ENCODE data around the gene MCHR1.
A peak's percentile ranks its signal among the peaks of the same experiment; 100 is the strongest.
"Not testable (repeated sequence)": the region's sequence is repeated elsewhere in the genome, so short reads cannot be mapped to it uniquely, and the experiment has no call there.

MCHR1 gene

DNA sequence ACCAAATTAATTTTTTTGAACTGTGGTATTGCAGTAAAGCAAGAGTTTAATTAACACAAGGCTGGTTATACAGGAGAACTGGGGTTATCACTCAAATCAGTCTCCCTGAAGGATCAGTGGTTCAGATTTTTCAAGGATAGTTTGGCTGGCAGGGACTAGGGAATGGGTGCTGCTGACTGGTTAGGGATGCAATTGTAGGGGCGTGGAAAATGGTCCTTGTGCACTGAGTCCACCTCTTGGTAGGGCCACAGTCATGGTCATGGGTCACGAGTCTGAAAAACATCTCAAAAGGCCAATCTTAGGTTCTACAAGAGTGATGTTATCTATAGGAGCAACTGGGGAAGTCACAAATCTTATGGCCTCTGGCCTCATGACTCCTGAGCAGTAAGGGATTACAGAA, 27.9 kb downstream of the MCHR1 start:
- no peak for DNase-seq (ENCODE audit: extremely low spot score)
- CTCF ChIA-PET, result no interaction called here
- POLR2A ChIA-PET, result no interaction called here
- TF ChIP-seq LEF1 (IDR thresholded peaks at IDR 0.05; ENCODE audit: borderline replicate concordance), result no peak
- no peak for TF ChIP-seq ZNF384 (IDR thresholded peaks at IDR 0.05)
- TF ChIP-seq FOXM1 (IDR thresholded peaks at IDR 0.05; ENCODE audit: borderline replicate concordance), result no peak
- no peak for TF ChIP-seq L3MBTL2 (conservative IDR thresholded peaks at IDR 0.05)
- no peak for TF ChIP-seq CTBP1 (IDR thresholded peaks at IDR 0.05; ENCODE audit: borderline replicate concordance)
- TF ChIP-seq SUZ12 (IDR thresholded peaks at IDR 0.05), result no peak
- TF ChIP-seq ELF4 (IDR thresholded peaks at IDR 0.05), result no peak

DNA sequence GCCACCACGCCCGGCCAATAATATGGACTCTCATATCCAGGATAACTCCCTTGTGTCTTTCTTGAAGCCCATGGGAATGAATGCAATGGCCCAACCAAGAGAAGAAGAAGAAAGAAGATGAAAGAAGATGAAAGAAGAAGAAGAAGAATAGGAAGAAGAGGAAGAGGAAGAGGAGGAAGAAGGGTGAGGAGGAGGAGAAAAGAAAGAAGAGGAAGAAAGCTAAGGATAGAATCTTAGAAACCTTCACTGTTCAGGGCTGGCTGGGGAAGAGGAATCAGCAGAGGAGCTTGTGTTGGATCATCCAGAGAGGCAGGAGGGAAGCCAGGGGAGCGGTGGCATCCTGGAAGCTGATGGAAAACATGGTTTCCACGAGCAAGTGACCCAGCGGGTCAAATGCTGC, 28.9 kb downstream of the MCHR1 start:
- no peak for DNase-seq (ENCODE audit: extremely low spot score)
- POLR2A ChIA-PET, result no interaction called here
- CTCF ChIA-PET, result no interaction called here
- TF ChIP-seq SP1 (IDR thresholded peaks at IDR 0.05) (no peak), SUZ12 (IDR thresholded peaks at IDR 0.05) (no peak), FOXK2 (IDR thresholded peaks at IDR 0.05) (no peak), FOXM1 (IDR thresholded peaks at IDR 0.05; ENCODE audit: borderline replicate concordance) (no peak), LEF1 (IDR thresholded peaks at IDR 0.05; ENCODE audit: borderline replicate concordance) (no peak), NFRKB (IDR thresholded peaks at IDR 0.05) (no peak), L3MBTL2 (conservative IDR thresholded peaks at IDR 0.05) (no peak), HDGF (IDR thresholded peaks at IDR 0.05; ENCODE audit: borderline replicate concordance) (no peak), BHLHE40 (IDR thresholded peaks at IDR 0.05; ENCODE audit: borderline replicate concordance) (no peak), ZNF384 (IDR thresholded peaks at IDR 0.05) (no peak), CTBP1 (IDR thresholded peaks at IDR 0.05; ENCODE audit: borderline replicate concordance) (no peak), FOXA1 (IDR thresholded peaks at IDR 0.05) (no peak), ARNT (IDR thresholded peaks at IDR 0.05) (no peak), ELF4 (IDR thresholded peaks at IDR 0.05) (no peak), TARDBP (IDR thresholded peaks at IDR 0.05) (no peak)
- TF ChIP-seq, protein P1, sequence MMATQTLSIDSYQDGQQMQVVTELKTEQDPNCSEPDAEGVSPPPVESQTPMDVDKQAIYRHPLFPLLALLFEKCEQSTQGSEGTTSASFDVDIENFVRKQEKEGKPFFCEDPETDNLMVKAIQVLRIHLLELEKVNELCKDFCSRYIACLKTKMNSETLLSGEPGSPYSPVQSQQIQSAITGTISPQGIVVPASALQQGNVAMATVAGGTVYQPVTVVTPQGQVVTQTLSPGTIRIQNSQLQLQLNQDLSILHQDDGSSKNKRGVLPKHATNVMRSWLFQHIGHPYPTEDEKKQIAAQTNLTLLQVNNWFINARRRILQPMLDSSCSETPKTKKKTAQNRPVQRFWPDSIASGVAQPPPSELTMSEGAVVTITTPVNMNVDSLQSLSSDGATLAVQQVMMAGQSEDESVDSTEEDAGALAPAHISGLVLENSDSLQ (IDR thresholded peaks at IDR 0.05), result no peak

DNA sequence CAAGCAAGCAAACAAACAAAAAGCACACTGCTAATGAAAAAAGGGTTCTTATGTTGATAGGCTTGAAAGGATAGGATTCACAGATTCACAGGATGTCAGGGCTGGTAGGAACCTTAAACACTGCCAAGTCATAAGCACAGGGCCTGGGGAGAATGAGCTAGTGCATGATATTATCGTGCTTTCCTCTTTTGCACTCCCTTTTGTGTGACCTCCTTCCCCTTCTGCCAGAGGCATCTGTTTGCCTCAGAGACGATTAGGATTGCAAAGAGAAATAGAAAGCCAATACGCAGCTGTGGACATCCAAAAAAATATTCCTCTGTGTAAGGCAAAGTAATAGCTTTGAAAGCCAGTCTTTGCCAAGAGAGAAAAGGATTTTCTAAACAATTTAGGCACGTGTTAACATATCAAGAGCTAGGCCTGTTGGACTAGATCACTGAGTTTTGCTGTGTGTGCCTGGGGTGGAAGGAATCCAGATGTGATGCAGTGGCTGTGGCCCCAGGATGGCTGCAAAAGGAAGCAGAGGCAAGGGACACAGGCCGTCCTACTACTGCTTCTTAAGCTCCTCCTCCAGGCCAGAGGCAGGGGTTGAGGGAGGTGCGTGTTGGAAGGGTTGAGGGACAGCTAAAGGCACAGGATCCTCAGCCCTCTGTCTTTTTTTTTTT, 30.6 kb downstream of the MCHR1 start:
- DNase-seq (ENCODE audit: extremely low spot score), result no peak
- TF ChIP-seq TARDBP (IDR thresholded peaks at IDR 0.05) (no peak), SP1 (IDR thresholded peaks at IDR 0.05) (no peak), FOXK2 (IDR thresholded peaks at IDR 0.05) (no peak), HDGF (IDR thresholded peaks at IDR 0.05; ENCODE audit: borderline replicate concordance) (no peak), SUZ12 (IDR thresholded peaks at IDR 0.05) (no peak), L3MBTL2 (conservative IDR thresholded peaks at IDR 0.05) (no peak), LEF1 (IDR thresholded peaks at IDR 0.05; ENCODE audit: borderline replicate concordance) (no peak), FOXA1 (IDR thresholded peaks at IDR 0.05) (no peak), BHLHE40 (IDR thresholded peaks at IDR 0.05; ENCODE audit: borderline replicate concordance) (no peak)
- ChIA-PET POLR2A (interaction anchor here (2.4 kb wide), 1 partner anchor 12 kb away, joined by 10 read pairs; no protein-coding TSS in a partner anchor), CTCF (interaction anchor here (0.6 to 1.6 kb wide), 4 partner anchors 23 to 45 kb away, joined by 3 to 7 read pairs (median 3); no protein-coding TSS in a partner anchor)

DNA sequence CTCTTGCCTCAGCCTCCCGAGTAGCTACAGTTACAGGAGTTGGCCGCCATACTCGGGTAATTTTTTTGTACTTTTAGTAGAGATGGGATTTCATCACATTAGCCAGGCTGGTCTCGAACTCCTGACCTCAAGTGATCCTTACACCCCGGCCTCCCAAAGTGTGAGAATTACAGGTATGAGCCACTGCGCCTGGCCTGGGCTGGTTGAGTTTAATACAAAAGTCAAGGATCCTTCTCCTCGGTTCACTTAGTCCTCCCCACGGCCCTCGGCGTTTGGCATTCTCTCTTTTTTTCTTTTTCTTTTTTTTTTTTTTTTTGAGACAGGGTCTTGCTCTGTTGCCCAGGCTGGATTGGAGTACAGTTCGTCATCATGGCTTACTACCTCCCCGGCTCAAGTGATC, 33.0 kb downstream of the MCHR1 start:
- CTCF ChIA-PET, result interaction anchor here (0.9 kb wide), 1 partner anchor 29 kb away, joined by 4 read pairs; no protein-coding TSS in a partner anchor
- TF ChIP-seq FOXK2 (IDR thresholded peaks at IDR 0.05) (no peak), HDGF (IDR thresholded peaks at IDR 0.05; ENCODE audit: borderline replicate concordance) (no peak), ZNF384 (IDR thresholded peaks at IDR 0.05) (peak; percentile 27; the same call in 1 of the 2 replicates)
- POLR2A ChIA-PET, result interaction anchor here (2.4 kb wide), 1 partner anchor 9 kb away, joined by 10 read pairs; no protein-coding TSS in a partner anchor
- DNase-seq (ENCODE audit: extremely low spot score), result no peak

DNA sequence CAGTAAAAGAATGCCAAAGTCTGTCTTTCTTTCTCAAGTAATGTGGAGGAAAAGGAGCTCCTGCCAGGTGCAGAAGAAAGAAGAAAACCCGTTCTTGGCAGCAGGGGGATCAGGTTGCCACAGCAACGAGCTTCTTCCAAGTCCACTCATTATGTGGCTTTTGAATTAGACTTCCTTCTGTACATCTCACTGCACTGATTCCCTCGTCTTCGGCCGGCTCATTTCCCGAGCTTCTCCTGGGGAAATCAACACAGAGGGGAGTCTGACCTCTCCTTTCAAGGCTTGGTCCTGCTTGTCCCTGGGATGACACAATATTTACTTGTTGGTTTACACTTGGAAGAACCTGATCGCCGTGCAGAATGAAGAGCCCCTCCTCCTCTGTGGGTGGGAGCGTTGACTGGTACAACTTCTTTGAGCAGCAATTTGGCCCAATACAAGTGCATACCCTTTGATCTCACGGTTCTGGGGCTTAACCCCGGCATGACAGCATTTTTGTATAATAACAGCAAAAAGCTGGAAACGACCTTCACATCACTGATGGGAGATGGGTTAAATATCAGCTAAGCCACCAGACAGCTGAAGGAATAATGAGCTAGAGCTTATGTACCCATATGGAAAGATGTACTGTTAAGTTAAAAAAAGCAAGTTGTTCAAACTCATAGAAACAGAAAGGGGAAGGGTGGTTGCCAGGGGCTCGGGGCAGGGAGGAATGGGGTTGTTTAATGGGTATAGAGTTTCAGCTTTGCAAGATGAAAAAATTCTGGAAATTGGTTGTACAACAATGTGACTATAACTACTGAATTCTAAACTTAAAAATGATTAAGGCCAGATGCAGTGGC, 35.4 kb downstream of the MCHR1 start:
- no peak for TF ChIP-seq SP1 (IDR thresholded peaks at IDR 0.05)
- ChIA-PET POLR2A (interaction anchor here (1.4 kb wide), 1 partner anchor 78 kb away, joined by 4 read pairs; the partner anchor contains the start of gene MRTFA), CTCF (interaction anchor here (0.6 to 2.6 kb wide), 3 partner anchors 20 to 100 kb away, joined by 3 to 11 read pairs (median 5); no protein-coding TSS in a partner anchor)
- peak; percentile 37 for DNase-seq (ENCODE audit: extremely low spot score)

DNA sequence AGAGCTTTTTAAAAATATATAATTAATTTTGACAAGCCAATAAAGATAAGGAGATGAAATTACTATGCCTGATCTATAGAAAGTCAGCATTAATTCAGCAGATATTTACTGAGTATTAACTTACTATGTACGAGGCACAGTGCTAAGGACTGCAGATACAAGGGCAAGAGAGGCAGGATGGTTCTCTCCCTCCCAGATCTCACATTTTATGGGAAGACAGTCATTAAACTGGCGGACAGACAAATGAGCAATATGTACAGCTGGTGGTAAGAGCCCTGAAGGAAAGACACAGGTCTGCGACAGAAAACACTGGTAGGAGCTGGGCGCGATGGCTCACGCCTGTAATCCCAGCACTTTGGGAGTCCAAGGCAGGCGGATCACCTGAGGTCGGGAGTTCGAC, 36.8 kb downstream of the MCHR1 start:
- ChIA-PET POLR2A (no interaction called here), CTCF (interaction anchor here (1.4 to 2.6 kb wide), 2 partner anchors 33 to 44 kb away, joined by 7 to 11 read pairs; no protein-coding TSS in a partner anchor)
- TF ChIP-seq ELF4 (IDR thresholded peaks at IDR 0.05) (no peak), FOXK2 (IDR thresholded peaks at IDR 0.05) (no peak)
- TF ChIP-seq, protein P1 (IDR thresholded peaks at IDR 0.05), result peak; percentile 53; the same call in 1 of the 2 replicates
- DNase-seq (ENCODE audit: extremely low spot score), result peak; percentile 37

DNA sequence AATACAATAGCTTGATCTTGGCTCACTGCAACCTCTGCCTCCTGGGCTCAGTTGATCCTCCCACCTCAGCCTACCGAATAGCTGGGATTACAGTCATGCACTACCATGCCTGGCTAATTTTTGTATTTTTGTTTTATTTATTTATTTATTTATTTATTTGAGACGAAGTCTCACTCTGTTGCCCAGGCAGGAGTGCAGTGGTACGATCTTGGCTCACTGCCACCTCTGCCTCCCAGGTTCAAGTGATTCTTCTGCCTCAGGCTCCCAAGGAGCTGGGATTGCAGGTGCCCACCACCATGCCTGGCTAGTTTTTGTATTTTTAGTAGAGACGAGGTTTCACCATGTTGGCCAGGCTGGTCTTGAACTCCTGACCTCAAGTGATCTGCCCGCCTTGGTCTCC, 38.4 kb downstream of the MCHR1 start:
- CTCF ChIA-PET; DNase-seq (ENCODE audit: extremely low spot score); POLR2A ChIA-PET: not testable (repeated sequence)

Data from HEK293T (cell line).